ENCODE data around the gene SLC1A2.

- no peak for TF ChIP-seq TARDBP (IDR thresholded peaks at IDR 0.05)
- no peak for TF ChIP-seq SP1 (IDR thresholded peaks at IDR 0.05)
- TF ChIP-seq FOXA1 (IDR thresholded peaks at IDR 0.05), result no peak
- TF ChIP-seq ELF4 (IDR thresholded peaks at IDR 0.05), result no peak
- TF ChIP-seq NFRKB (IDR thresholded peaks at IDR 0.05), result no peak
- TF ChIP-seq ARNT (IDR thresholded peaks at IDR 0.05), result no peak
- TF ChIP-seq FOXM1 (IDR thresholded peaks at IDR 0.05; ENCODE audit: borderline replicate concordance), result no peak
- TF ChIP-seq PKNOX1 (IDR thresholded peaks at IDR 0.05), result no peak
- TF ChIP-seq SUZ12 (IDR thresholded peaks at IDR 0.05), result no peak
- TF ChIP-seq HDGF (IDR thresholded peaks at IDR 0.05; ENCODE audit: borderline replicate concordance), result no peak
- no peak for TF ChIP-seq BHLHE40 (IDR thresholded peaks at IDR 0.05; ENCODE audit: borderline replicate concordance)
- no peak for TF ChIP-seq FOXK2 (IDR thresholded peaks at IDR 0.05)
Observed at GRCh38 chr11:35302398-35302797, 117.0 kb downstream of the SLC1A2 start.

Measured in HEK293T (cell line).